Measurements from ENCODE around the gene LAIR2.
"Not testable (repeated sequence)": the region's sequence is repeated elsewhere in the genome, so short reads cannot be mapped to it uniquely, and the experiment has no call there.

- TF ChIP-seq ZNF302 (CRISPR knock-in tag; IDR thresholded peaks at IDR 0.05); CTCF (IDR thresholded peaks at IDR 0.05); POLR2A (IDR thresholded peaks at IDR 0.05; ENCODE audit: low read length); HMGXB4 (CRISPR knock-in tag; IDR thresholded peaks at IDR 0.05; ENCODE audit: borderline replicate concordance); KDM1A (IDR thresholded peaks at IDR 0.05; ENCODE audit: low read depth); RFX5 (IDR thresholded peaks at IDR 0.05); MYC (IDR thresholded peaks at IDR 0.05; ENCODE audit: borderline replicate concordance, low read length); CEBPB (IDR thresholded peaks at IDR 0.05); ELK1 (IDR thresholded peaks at IDR 0.05; ENCODE audit: low read depth, low read length); BHLHE40 (IDR thresholded peaks at IDR 0.05; ENCODE audit: low read depth, low read length); HDAC2 (IDR thresholded peaks at IDR 0.05); TP53 (CRISPR knock-in tag; IDR thresholded peaks at IDR 0.05); EP300 (IDR thresholded peaks at IDR 0.05); MAX (IDR thresholded peaks at IDR 0.05): not testable (repeated sequence)
Observed at GRCh38 chr19:54505542-54505941, 2.9 kb downstream of the LAIR2 start.
